Dermis blood vessel endothelial cell (primary cell): ENCODE measurements around the gene VWC2L. TPM values are rescaled to one million over a fixed set of nuclear protein-coding genes. Genes with fewer than 3 reads are reported as not detected.

Experiments
- DNase-seq: peaks from one replicate; pipeline ENCODE4 v3.0.0; 2010
- total RNA-seq: library from RNA; depleted of rRNA; stranded (reverse); fragments of >200 nt; gene quantifications from 2 replicates; pipeline ENCODE4 v1.2.3, GENCODE V29; 2014

The VWC2L gene
- total RNA-seq, 1 donor from 2014 or later = not detected

GRCh38 chr2:214469728-214470127 is 58.9 kb downstream of the VWC2L start:
- DNase-seq = no peak

GRCh38 chr2:214471382-214471781 is 60.5 kb downstream of the VWC2L start:
- DNase-seq = no peak

GRCh38 chr2:214471990-214472389 is 61.1 kb downstream of the VWC2L start:
- DNase-seq = no peak

GRCh38 chr2:214477305-214477704 is 66.5 kb downstream of the VWC2L start:
- DNase-seq = no peak

- no peak for DNase-seq
These were observed 70.3 kb downstream of the VWC2L start for GRCh38 chr2:214481204-214481603.

- no peak for DNase-seq
These were observed 71.9 kb downstream of the VWC2L start for GRCh38 chr2:214482728-214483127.

GRCh38 chr2:214484239-214484638 is 73.4 kb downstream of the VWC2L start:
- no peak for DNase-seq

- no peak for DNase-seq
These were observed 73.8 kb downstream of the VWC2L start for GRCh38 chr2:214484701-214485100.

- no peak for DNase-seq
These were observed 78.3 kb downstream of the VWC2L start for GRCh38 chr2:214489181-214489580.

- no peak for DNase-seq
These were observed 78.8 kb downstream of the VWC2L start for GRCh38 chr2:214489702-214490101.

GRCh38 chr2:214492152-214492551 is 81.3 kb downstream of the VWC2L start:
- DNase-seq = no peak

GRCh38 chr2:214492608-214493007 is 81.8 kb downstream of the VWC2L start:
- no peak for DNase-seq

GRCh38 chr2:214497489-214497888 is 86.6 kb downstream of the VWC2L start:
- no peak for DNase-seq

GRCh38 chr2:214503568-214503967 is 92.7 kb downstream of the VWC2L start:
- DNase-seq = no peak

- DNase-seq = no peak
These were observed 93.9 kb downstream of the VWC2L start for GRCh38 chr2:214504599-214505376.

GRCh38 chr2:214507032-214507431 is 96.2 kb downstream of the VWC2L start:
- DNase-seq = no peak

- no peak for DNase-seq
These were observed 103.8 kb downstream of the VWC2L start for GRCh38 chr2:214514704-214515103.

GRCh38 chr2:214515111-214515510 is 104.3 kb downstream of the VWC2L start:
- no peak for DNase-seq

- DNase-seq = no peak
These were observed 108.5 kb downstream of the VWC2L start for GRCh38 chr2:214519258-214519818.

- no peak for DNase-seq
These were observed 118.2 kb downstream of the VWC2L start for GRCh38 chr2:214529021-214529420.

- no peak for DNase-seq
These were observed 118.7 kb downstream of the VWC2L start for GRCh38 chr2:214529514-214529913.

GRCh38 chr2:214533541-214533940 is 122.7 kb downstream of the VWC2L start:
- no peak for DNase-seq

GRCh38 chr2:214536625-214537024 is 125.8 kb downstream of the VWC2L start:
- no peak for DNase-seq

GRCh38 chr2:214537929-214538328 is 127.1 kb downstream of the VWC2L start:
- no peak for DNase-seq

- no peak for DNase-seq
These were observed 131.4 kb downstream of the VWC2L start for GRCh38 chr2:214542295-214542694.
